Measurements from ENCODE around the gene ENOX1.
A peak's percentile ranks its signal among the peaks of the same experiment; 100 is the strongest.

ENOX1 gene

GRCh38 chr13:43737392-43737923, 49.3 kb downstream of the ENOX1 start:
- DNase-seq = no peak

- DNase-seq = no peak
These were observed 54.0 kb downstream of the ENOX1 start for GRCh38 chr13:43732726-43733125.

- DNase-seq = no peak
These were observed 55.5 kb downstream of the ENOX1 start for GRCh38 chr13:43731296-43731695.

GRCh38 chr13:43730642-43731041, 56.1 kb downstream of the ENOX1 start:
- no peak for DNase-seq

- DNase-seq = no peak
These were observed 58.4 kb downstream of the ENOX1 start for GRCh38 chr13:43728421-43728820.

GRCh38 chr13:43727856-43728255, 58.9 kb downstream of the ENOX1 start:
- DNase-seq = no peak

- DNase-seq = no peak
These were observed 61.3 kb downstream of the ENOX1 start for GRCh38 chr13:43725460-43725859.

GRCh38 chr13:43720780-43721397, 65.9 kb downstream of the ENOX1 start:
- DNase-seq = no peak

GRCh38 chr13:43698758-43699157, 88.0 kb downstream of the ENOX1 start:
- DNase-seq = no peak

- DNase-seq = no peak
These were observed 88.8 kb downstream of the ENOX1 start for GRCh38 chr13:43698009-43698408.

- no peak for DNase-seq
These were observed 89.4 kb downstream of the ENOX1 start for GRCh38 chr13:43697323-43697722.

GRCh38 chr13:43694146-43694664, 92.6 kb downstream of the ENOX1 start:
- no peak for DNase-seq

- no peak for DNase-seq
These were observed 93.1 kb downstream of the ENOX1 start for GRCh38 chr13:43693639-43694038.

- peak; percentile 32 for DNase-seq
These were observed 98.4 kb downstream of the ENOX1 start for GRCh38 chr13:43688227-43688907.

- DNase-seq = no peak
These were observed 99.7 kb downstream of the ENOX1 start for GRCh38 chr13:43687038-43687437.

GRCh38 chr13:43686557-43686956, 100.2 kb downstream of the ENOX1 start:
- DNase-seq = no peak

- DNase-seq = no peak
These were observed 101.6 kb downstream of the ENOX1 start for GRCh38 chr13:43684963-43685725.

GRCh38 chr13:43682701-43683100, 104.1 kb downstream of the ENOX1 start:
- no peak for DNase-seq

GRCh38 chr13:43676320-43676719, 110.5 kb downstream of the ENOX1 start:
- no peak for DNase-seq

GRCh38 chr13:43675577-43675976, 111.2 kb downstream of the ENOX1 start:
- DNase-seq = no peak

GRCh38 chr13:43669964-43670363, 116.8 kb downstream of the ENOX1 start:
- no peak for DNase-seq

- DNase-seq = no peak
These were observed 117.7 kb downstream of the ENOX1 start for GRCh38 chr13:43669101-43669500.

- no peak for DNase-seq
These were observed 120.4 kb downstream of the ENOX1 start for GRCh38 chr13:43666403-43666802.

GRCh38 chr13:43665388-43665787, 121.4 kb downstream of the ENOX1 start:
- no peak for DNase-seq

Data from hematopoietic multipotent progenitor cell treated with erythropoietin and hydrocortisone succinate and interleukin-3 and kit ligand, for 8 days (in vitro differentiated cells).